Hindlimb muscle (tissue), 1 donor: ENCODE results near the gene FGG. TPM values are rescaled to one million over a fixed set of nuclear protein-coding genes. Genes with fewer than 3 reads are reported as not detected.

ENCODE experiments used
- polyA plus RNA-seq: library from polyadenylated mRNA; unstranded; fragments of 120-200 nt; gene quantifications from one replicate; pipeline ENCODE4 v1.2.1, GENCODE V29; 2013; ENCODE audit not compliant: insufficient read length

FGG gene
- polyA plus RNA-seq, 1 donor: not detected

Other genes starting within 250 kb of the FGG start
- 3.0 TPM for gene DCHS2, start 120.9 kb downstream of the FGG start, polyA plus RNA-seq
- gene PLRG1, start 62.3 kb downstream of the FGG start, polyA plus RNA-seq: 55.3 TPM
- gene FGB, start 49.6 kb downstream of the FGG start, polyA plus RNA-seq: not detected
- not detected for gene FGA, start 21.9 kb downstream of the FGG start, polyA plus RNA-seq
- gene LRAT, start 131.3 kb upstream of the FGG start, polyA plus RNA-seq: 0.53 TPM
- gene RBM46, start 168.6 kb upstream of the FGG start, polyA plus RNA-seq: 0.22 TPM